Muscle of leg (tissue), 11 donors: Measurements from ENCODE around the gene MBNL1. TPM values are rescaled to one million over a fixed set of nuclear protein-coding genes. Genes with fewer than 3 reads are reported as not detected.

Experiments used
- DNase-seq: peaks from one replicate; pipeline ENCODE4 v3.0.0; 2013
- H3K27ac ChIP-seq: one replicate; pipeline ENCODE4 v1.5.1; 2013; ENCODE audit warnings: mild to moderate bottlenecking, low read length, control low read depth
- H3K27me3 ChIP-seq: one replicate; pipeline ENCODE4 v1.6.1; 2013; ENCODE audit warnings: low read length; ENCODE audit not compliant: control insufficient read depth, insufficient read depth
- H3K36me3 ChIP-seq: one replicate; pipeline ENCODE4 v1.6.1; 2013; ENCODE audit warnings: low read length; ENCODE audit not compliant: control insufficient read depth, insufficient read depth
- H3K4me1 ChIP-seq: one replicate; pipeline ENCODE4 v1.6.1; 2013; ENCODE audit warnings: low read length; ENCODE audit not compliant: control insufficient read depth, insufficient read depth
- H3K4me3 ChIP-seq: one replicate; pipeline ENCODE4 v1.5.1; 2013; ENCODE audit warnings: low read length, control low read depth
- H3K9me3 ChIP-seq: replicated peaks from 2 replicates; pipeline ENCODE4 v1.6.1; 2013; ENCODE audit warnings: low read depth, low read length; ENCODE audit not compliant: control insufficient read depth
- WGBS: methylation state at CpG from one replicate; pipeline ENCODE4 v1.1.5; 2013; ENCODE audit warnings: missing lambda C conversion rate; ENCODE audit not compliant: insufficient coverage; 5-methylcytosine and 5-hydroxymethylcytosine counted together
- polyA plus RNA-seq, 8 donors: library from polyadenylated mRNA; unstranded; fragments of 120-200 nt; gene quantifications; one replicate each; pipeline versions ENCODE4 v1.2.1 to v1.2.3, GENCODE V29; 2013; ENCODE audit warnings: inconsistent platforms in 1 of 8, low replicate concordance in 1 of 8; ENCODE audit not compliant: insufficient read length in 8 of 8, insufficient read depth in 1 of 8
- total RNA-seq: library from RNA; stranded (reverse); fragments of 120-200 nt; gene quantifications from one replicate; pipeline ENCODE4 v1.2.4, GENCODE V29; 2013

Gene MBNL1
- total and polyA plus RNA-seq, 9 donors = 37.6 to 87.4 (median 51.5) TPM

DNA sequence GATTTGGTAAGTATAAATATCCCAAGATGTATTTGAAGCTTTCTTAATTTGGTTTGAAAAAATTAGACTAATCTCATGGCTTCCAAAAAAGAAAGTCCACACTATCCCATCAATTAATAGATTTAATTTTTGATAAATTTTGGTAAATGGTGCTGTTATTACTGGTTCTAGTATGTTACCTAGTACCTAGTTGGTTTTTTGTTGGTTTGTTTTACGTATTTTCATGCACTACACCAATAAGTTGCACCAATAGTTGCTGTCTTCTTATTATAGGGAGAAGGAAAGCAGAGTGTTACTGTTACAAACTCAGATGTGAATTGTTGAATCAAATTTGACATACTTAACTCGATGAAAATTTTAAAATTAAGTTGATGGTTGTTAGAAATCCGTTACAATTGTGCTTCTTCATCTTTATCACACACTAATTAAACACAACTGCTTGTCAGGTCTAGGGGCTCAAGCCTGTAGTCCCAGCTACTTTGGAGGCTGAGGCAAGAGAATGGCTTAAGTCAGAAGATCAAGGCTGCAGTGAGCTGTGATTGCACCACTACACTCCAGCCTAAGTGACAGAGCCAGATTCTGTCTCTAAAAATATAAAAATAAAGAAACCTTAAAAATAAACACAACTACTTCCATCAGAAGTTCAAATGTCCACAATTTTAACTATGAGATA lies 23.1 kb upstream of the MBNL1 start:
- no peak overlapping the region for H3K4me3 ChIP-seq
- no peak for DNase-seq
- WGBS = no CpG with 5 or more reads among the region's 3 CpGs
- H3K27me3 ChIP-seq = no peaks in the 10 kb centered on the region
- no peak overlapping the region for H3K27ac ChIP-seq
- no peaks in the 10 kb centered on the region for H3K36me3 ChIP-seq
- no peaks in the 10 kb centered on the region for H3K4me1 ChIP-seq
- H3K9me3 ChIP-seq = no peaks in the 10 kb centered on the region

DNA sequence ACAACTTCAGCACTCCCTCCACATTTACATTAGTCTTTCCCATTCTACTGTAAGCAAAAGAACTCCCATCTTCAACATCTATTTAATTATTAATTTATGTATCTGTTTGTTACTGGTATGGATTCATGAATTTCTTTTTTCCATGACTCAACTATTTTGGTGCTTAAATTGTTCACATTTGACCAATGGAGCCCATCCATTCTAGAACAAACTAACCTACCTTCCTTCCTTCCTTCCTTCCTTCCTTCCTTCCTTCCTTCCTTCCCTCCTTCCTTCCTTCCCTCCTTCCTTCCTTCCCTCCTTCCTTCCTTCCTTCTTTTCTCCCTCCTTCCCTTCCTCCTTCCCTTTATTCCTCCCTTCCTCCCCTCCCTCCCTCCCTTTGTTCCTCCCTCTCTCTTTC lies 16.8 kb upstream of the MBNL1 start:
- H3K4me1 ChIP-seq = no peaks in the 10 kb centered on the region
- no peak for DNase-seq

DNA sequence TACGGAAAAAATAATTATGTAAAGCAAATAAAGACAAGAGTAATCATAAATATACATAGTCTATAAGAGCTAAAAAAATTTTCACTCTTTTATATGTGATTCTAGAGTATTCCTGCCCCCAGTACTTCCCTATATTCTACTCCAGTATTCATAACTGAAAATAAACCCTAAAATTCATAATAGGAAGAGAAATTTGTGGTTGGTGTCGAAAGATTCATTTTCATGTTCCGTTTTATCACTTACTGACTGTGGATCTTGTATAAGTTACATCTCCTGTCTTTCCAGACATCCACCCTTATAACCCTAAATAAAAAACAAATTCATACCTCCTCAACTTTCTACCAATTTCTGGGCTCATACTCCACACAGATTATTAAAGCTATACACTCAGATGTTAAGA lies 16.0 kb upstream of the MBNL1 start:
- Histone ChIP-seq H3K4me3 (no peak overlapping the region), H3K27me3 (no peaks in the 10 kb centered on the region), H3K4me1 (no peaks in the 10 kb centered on the region), H3K27ac (no peak overlapping the region), H3K36me3 (no peaks in the 10 kb centered on the region), H3K9me3 (no peaks in the 10 kb centered on the region)
- DNase-seq = peak; percentile 35
- WGBS = no CpG with 5 or more reads among the region's 3 CpGs

More for the DNA sequence above, 16.8 kb upstream of the MBNL1 start:
- Histone ChIP-seq H3K9me3 (no peaks in the 10 kb centered on the region), H3K27ac (no peak overlapping the region), H3K36me3 (no peaks in the 10 kb centered on the region), H3K4me3 (no peak overlapping the region), H3K27me3 (no peaks in the 10 kb centered on the region)

DNA sequence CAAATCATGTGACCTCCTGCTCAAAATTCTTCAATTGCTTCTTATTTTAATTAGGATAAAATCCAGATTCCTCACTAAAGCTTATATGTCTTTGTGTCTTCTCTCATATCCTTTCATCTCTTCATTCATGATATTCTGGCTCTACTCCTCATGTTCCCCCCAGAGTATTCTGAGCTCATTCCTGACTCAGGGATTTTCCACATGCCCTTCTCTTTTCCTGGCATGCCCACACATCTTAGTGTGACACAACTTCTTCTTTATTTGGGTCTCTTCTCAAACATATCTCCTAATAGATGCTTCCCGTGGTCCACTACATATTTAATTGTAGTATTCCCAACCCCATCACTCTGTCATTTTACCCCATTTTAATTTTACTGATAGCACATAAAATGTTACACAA lies 15.2 kb upstream of the MBNL1 start:
- Histone ChIP-seq H3K9me3 (no peaks in the 10 kb centered on the region), H3K4me1 (no peaks in the 10 kb centered on the region), H3K27ac (no peak overlapping the region), H3K36me3 (no peaks in the 10 kb centered on the region), H3K4me3 (no peak overlapping the region), H3K27me3 (no peaks in the 10 kb centered on the region)
- WGBS = no CpG with 5 or more reads among the region's 1 CpG
- peak; percentile 29 for DNase-seq

DNA sequence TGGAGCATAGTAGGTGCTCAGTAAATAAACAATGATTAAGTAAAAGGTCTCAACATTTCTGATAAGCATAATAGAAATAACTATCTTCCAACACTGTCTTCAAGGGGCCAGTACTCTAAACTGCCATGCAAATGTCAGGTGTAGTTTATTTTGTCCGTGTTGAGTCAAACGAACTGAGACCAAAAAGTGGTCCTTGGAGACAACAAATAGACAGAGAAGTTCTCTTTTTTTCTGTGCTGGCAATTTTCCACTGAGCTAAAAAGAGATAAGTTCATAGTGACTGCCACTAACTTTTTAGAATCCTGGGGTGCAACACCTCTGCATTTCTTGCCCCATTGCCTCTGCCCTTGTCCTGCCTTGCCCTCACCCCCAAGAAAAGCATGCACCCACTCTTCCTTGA lies 14.7 kb upstream of the MBNL1 start:
- no peaks in the 10 kb centered on the region for H3K9me3 ChIP-seq
- H3K27ac ChIP-seq = no peak overlapping the region
- no peaks in the 10 kb centered on the region for H3K27me3 ChIP-seq
- H3K4me1 ChIP-seq = no peaks in the 10 kb centered on the region
- 75% methylated on average over 2 of the region's 2 CpGs for WGBS
- H3K36me3 ChIP-seq = no peaks in the 10 kb centered on the region
- peak; percentile 43 for DNase-seq
- no peak overlapping the region for H3K4me3 ChIP-seq

DNA sequence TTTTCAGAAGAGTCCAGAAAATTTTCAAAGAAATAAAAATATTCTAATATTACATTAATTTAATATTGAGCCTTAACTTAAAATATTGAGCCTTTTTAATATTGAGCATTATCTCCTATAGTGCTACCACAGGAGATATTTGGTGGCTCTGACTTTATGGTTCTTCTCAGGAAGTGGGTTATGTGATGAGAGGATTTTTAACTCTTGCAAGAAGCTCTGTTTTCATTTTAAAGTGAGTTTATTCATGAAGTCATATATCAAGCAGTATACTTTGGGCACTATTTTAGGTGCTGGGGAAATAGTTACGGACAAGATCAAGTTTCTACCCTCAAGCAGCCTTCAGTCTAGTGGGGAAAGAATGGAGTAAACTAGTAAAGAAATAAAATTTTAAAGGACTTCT lies 13.4 kb upstream of the MBNL1 start:
- no CpG with 5 or more reads among the region's 1 CpG for WGBS
- H3K27me3 ChIP-seq = no peaks in the 10 kb centered on the region
- no peak overlapping the region for H3K4me3 ChIP-seq
- DNase-seq = no peak
- no peaks in the 10 kb centered on the region for H3K36me3 ChIP-seq
- no peaks in the 10 kb centered on the region for H3K9me3 ChIP-seq
- no peak overlapping the region for H3K27ac ChIP-seq
- H3K4me1 ChIP-seq = no peaks in the 10 kb centered on the region

DNA sequence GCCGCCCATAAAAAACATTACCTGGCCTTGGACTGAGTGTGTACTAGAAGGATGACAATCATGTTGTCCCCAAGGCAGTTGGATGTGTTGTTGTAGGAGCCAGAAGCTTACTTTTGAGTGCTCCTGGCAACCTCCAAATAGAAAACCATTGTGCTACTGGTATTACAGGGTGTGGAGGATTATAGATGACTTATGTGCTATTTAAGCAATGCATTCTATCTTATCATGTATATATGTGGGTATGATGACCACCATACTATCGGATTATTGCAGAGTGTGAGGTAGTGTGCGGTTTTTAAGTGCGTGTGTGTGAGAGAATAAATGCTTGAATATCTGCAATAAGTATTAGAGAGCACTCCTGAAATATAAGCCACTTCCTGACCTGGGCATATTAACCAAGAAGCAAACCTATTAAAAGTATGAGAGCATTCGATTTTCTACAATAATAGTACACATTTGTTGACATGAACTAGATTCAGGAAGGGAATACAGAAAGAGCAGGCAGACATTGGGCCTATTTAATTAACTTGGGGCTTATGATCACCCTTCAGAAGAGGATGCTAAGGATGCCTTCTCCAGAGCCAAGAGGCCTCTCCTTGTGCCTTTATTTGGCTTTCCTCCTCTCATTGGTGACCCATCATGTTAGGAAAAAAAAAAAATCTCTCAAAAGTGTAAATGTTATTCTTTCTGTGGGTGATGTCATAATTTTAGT lies 11.7 kb upstream of the MBNL1 start:
- no peak overlapping the region for H3K4me3 ChIP-seq
- H3K4me1 ChIP-seq = no peaks in the 10 kb centered on the region
- no peak overlapping the region for H3K27ac ChIP-seq
- no peaks in the 10 kb centered on the region for H3K36me3 ChIP-seq
- no peaks in the 10 kb centered on the region for H3K9me3 ChIP-seq
- no CpG with 5 or more reads among the region's 5 CpGs for WGBS
- no peaks in the 10 kb centered on the region for H3K27me3 ChIP-seq
- DNase-seq = no peak

DNA sequence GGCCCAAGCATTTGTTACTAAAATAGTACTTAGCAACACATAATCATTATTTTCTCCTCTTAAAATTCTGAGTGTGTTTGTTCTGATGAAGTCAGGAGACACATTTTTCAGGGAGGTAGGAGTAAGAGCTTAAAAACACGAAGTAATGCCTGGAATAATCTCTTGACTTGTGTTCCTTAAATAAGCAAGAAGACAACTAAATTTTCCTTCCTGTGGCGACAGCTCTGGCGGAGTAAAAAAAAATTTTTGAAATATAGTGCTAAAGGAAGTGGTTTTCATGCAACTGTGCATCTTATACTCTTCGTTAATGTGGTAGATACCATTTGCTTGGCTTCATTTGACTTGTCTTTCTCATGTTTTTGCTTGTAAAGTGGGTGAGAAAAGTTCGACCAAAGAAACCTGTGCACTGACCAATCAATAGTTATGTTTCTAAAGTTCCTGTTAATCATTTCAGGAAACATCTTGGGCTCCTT lies 11.1 kb upstream of the MBNL1 start:
- Histone ChIP-seq H3K9me3 (no peaks in the 10 kb centered on the region), H3K27ac (no peak overlapping the region), H3K4me3 (no peak overlapping the region), H3K36me3 (no peaks in the 10 kb centered on the region), H3K27me3 (no peaks in the 10 kb centered on the region), H3K4me1 (no peaks in the 10 kb centered on the region)
- WGBS = no CpG with 5 or more reads among the region's 5 CpGs
- peak; percentile 43 for DNase-seq

DNA sequence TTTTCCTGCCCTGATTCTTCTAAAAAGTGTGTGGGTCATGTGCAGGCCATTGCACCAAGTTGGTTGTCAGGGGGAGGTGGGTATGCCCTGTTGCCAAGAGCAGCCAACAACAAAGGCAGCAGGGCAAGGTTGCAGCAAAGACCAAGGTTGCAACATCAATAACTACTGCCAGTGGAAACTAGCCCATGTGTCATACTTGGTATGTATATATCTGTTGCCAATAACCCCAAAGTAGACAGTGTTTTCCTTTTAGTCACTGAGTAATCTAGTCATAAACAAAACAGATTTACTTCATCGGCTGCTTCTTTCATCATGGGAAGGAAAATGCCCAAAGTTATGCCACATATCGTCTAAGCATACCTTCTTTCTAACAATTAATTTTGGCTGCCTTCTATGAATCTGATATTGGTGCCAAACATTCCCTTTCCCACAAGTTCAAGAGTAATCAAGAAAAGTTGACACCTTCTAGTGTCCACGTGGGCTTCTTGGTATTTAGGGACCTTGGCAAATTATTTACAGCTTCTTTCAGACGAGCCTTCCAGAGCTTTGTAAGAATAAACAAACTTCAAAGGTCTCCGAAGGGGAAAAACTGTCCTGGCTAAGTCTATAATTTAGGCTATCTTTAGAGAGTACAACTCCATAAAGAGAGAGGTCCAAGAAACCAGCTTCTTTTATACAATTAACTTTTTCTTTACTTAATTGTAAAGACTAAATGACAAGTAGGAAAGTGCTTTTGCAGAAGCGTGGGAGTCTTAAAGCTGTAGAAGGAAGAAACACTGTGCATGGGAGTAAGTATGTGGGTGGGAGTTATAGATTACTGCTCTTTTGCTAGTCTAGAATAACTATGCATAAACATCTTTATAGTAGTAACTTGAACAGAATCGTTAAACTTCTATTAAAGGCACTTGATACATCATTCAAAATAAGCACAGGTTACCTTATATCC lies 10.0 kb upstream of the MBNL1 start:
- Histone ChIP-seq H3K36me3 (no peaks in the 10 kb centered on the region), H3K9me3 (no peaks in the 10 kb centered on the region), H3K27ac (no peak overlapping the region), H3K27me3 (no peaks in the 10 kb centered on the region), H3K4me3 (no peak overlapping the region), H3K4me1 (no peaks in the 10 kb centered on the region)
- DNase-seq = peak; percentile 26
- WGBS = 80% methylated on average over 2 of the region's 7 CpGs

DNA sequence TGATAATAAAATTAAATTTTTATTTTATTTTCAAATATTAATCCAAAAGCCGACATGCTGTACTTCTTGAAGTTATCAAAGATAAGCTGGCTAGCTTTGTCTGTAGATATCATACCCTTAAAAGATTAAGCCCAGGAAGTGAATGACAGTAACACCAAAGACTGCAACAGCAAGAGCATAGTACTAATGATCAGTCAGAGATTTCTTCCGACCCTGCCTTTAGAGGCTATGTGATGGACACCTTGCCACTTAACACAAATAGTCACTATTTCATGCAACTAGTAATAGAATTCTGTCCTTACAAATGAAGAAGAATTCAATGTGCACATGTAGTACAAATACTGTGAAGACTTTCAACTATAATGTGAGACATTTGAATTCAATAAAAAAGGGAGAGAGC lies 9.3 kb upstream of the MBNL1 start:
- Histone ChIP-seq H3K27ac (no peak overlapping the region), H3K9me3 (no peaks in the 10 kb centered on the region), H3K36me3 (no peaks in the 10 kb centered on the region), H3K4me1 (no peaks in the 10 kb centered on the region), H3K4me3 (no peak overlapping the region), H3K27me3 (no peaks in the 10 kb centered on the region)
- WGBS = no CpG with 5 or more reads among the region's 2 CpGs
- no peak for DNase-seq
